Liver (tissue), 3 donors: ENCODE data around the gene HOXA3.

ENCODE experiments used
- ATF3 ChIP-seq: IDR thresholded peaks from 2 replicates; pipeline ENCODE4 v1.6.1; 2016; ENCODE audit warnings: antibody characterized with exemption
- CTCF ChIP-seq: fragments of 150-350 bp; IDR thresholded peaks from 2 replicates; pipeline ENCODE4 v1.5.1; 2017; ENCODE audit warnings: improper control_type of control experiment, low read depth, low read length; ENCODE audit not compliant: missing input control
- EGR1 ChIP-seq, 2 donors: IDR thresholded peaks; 2 replicates each; pipeline ENCODE4 v1.6.1; 2016 to 2018; ENCODE audit warnings: antibody characterized with exemption in 2 of 2, low read depth in 2 of 2
- GABPA ChIP-seq, 2 donors: IDR thresholded peaks in 1 of 2; conservative IDR thresholded peaks in 1 of 2; 2 replicates each; pipeline ENCODE4 v1.6.1; 2016; ENCODE audit warnings: antibody characterized with exemption in 2 of 2, mild to moderate bottlenecking in 1 of 2, moderate library complexity in 1 of 2
- HNF4G ChIP-seq: IDR thresholded peaks from 2 replicates; pipeline ENCODE4 v1.6.1; 2016; ENCODE audit warnings: antibody characterized with exemption
- JUND ChIP-seq, 2 donors: IDR thresholded peaks; 2 replicates each; pipeline ENCODE4 v1.6.1; 2016; ENCODE audit warnings: antibody characterized with exemption in 2 of 2
- NR2F2 ChIP-seq: IDR thresholded peaks from 2 replicates; pipeline ENCODE4 v1.6.1; 2016; ENCODE audit warnings: antibody characterized with exemption
- RAD21 ChIP-seq, 2 donors: IDR thresholded peaks; 2 replicates each; pipeline ENCODE4 v1.6.1; 2016; ENCODE audit warnings: antibody characterized with exemption in 2 of 2, mild to moderate bottlenecking in 2 of 2
- RXRA ChIP-seq, 2 donors: IDR thresholded peaks; 2 replicates each; pipeline ENCODE4 v1.6.1; 2017 to 2018; ENCODE audit warnings: antibody characterized with exemption in 2 of 2, mild to moderate bottlenecking in 1 of 2
- TAF1 ChIP-seq: conservative IDR thresholded peaks from 2 replicates; pipeline ENCODE4 v1.6.1; 2016; ENCODE audit warnings: antibody characterized with exemption, mild to moderate bottlenecking
- YY1 ChIP-seq: IDR thresholded peaks from 2 replicates; pipeline ENCODE4 v1.6.1; 2016; ENCODE audit warnings: antibody characterized with exemption, mild to moderate bottlenecking
- ZBTB33 ChIP-seq: IDR thresholded peaks from 2 replicates; pipeline ENCODE4 v1.6.1; 2016; ENCODE audit warnings: antibody characterized with exemption
- TF ChIP-seq, protein P1 (sequence below): IDR thresholded peaks from 2 replicates; pipeline ENCODE4 v1.6.1; 2016; ENCODE audit warnings: antibody characterized with exemption
- TF ChIP-seq, protein P2 (sequence below): IDR thresholded peaks from 2 replicates; pipeline ENCODE4 v1.6.1; 2016; ENCODE audit warnings: antibody characterized with exemption, mild to moderate bottlenecking
- donor health status: healthy.
- donor health status: healthy.

GRCh38 chr7:27191833-27192545 is 39.6 kb upstream of the HOXA3 start:
- TF ChIP-seq CTCF, result no peak
- TF ChIP-seq RXRA (IDR thresholded peaks at IDR 0.05), result no peak
- TF ChIP-seq, protein P1, sequence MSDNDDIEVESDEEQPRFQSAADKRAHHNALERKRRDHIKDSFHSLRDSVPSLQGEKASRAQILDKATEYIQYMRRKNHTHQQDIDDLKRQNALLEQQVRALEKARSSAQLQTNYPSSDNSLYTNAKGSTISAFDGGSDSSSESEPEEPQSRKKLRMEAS, result no peak
- no peak for TF ChIP-seq ATF3
- TF ChIP-seq HNF4G, result no peak
- no peak for TF ChIP-seq YY1
- TF ChIP-seq ZBTB33, result no peak
- TF ChIP-seq EGR1 (IDR thresholded peaks at IDR 0.05; ENCODE audit: low read depth in 2 of 2), result no peak
- TF ChIP-seq, protein P2, sequence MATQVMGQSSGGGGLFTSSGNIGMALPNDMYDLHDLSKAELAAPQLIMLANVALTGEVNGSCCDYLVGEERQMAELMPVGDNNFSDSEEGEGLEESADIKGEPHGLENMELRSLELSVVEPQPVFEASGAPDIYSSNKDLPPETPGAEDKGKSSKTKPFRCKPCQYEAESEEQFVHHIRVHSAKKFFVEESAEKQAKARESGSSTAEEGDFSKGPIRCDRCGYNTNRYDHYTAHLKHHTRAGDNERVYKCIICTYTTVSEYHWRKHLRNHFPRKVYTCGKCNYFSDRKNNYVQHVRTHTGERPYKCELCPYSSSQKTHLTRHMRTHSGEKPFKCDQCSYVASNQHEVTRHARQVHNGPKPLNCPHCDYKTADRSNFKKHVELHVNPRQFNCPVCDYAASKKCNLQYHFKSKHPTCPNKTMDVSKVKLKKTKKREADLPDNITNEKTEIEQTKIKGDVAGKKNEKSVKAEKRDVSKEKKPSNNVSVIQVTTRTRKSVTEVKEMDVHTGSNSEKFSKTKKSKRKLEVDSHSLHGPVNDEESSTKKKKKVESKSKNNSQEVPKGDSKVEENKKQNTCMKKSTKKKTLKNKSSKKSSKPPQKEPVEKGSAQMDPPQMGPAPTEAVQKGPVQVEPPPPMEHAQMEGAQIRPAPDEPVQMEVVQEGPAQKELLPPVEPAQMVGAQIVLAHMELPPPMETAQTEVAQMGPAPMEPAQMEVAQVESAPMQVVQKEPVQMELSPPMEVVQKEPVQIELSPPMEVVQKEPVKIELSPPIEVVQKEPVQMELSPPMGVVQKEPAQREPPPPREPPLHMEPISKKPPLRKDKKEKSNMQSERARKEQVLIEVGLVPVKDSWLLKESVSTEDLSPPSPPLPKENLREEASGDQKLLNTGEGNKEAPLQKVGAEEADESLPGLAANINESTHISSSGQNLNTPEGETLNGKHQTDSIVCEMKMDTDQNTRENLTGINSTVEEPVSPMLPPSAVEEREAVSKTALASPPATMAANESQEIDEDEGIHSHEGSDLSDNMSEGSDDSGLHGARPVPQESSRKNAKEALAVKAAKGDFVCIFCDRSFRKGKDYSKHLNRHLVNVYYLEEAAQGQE, result no peak
- no peak for TF ChIP-seq GABPA (IDR thresholded peaks at IDR 0.05 in 1 of 2, conservative IDR thresholded peaks at IDR 0.05 in 1 of 2)
- TF ChIP-seq NR2F2, result no peak
- no peak for TF ChIP-seq RAD21 (IDR thresholded peaks at IDR 0.05)
- no peak for TF ChIP-seq TAF1
- TF ChIP-seq JUND (IDR thresholded peaks at IDR 0.05), result no peak
